Neuronal stem cell (in vitro differentiated cells): ENCODE data around the gene SEC61G.

Experiments
- DNase-seq: peaks from one replicate; pipeline ENCODE4 v3.0.0-alpha.2; 2013; ENCODE audit warnings: low spot score
- H2AFZ ChIP-seq: one replicate; pipeline ENCODE4 v1.6.1; 2013; ENCODE audit warnings: mild to moderate bottlenecking, low read length, inconsistent platforms
- H2AK5ac ChIP-seq: 2 replicates; pipeline ENCODE4 v1.6.1; 2013; ENCODE audit warnings: low read depth, mild to moderate bottlenecking, inconsistent platforms, low read length, moderate library complexity, mixed read lengths
- H2BK120ac ChIP-seq: 2 replicates; pipeline ENCODE4 v1.6.1; 2013; ENCODE audit warnings: low read depth, mild to moderate bottlenecking, inconsistent platforms, low read length, moderate library complexity, mixed read lengths
- H2BK12ac ChIP-seq: one replicate; pipeline ENCODE4 v1.6.1; 2013; ENCODE audit warnings: low read length, inconsistent platforms
- H2BK15ac ChIP-seq: 2 replicates; pipeline ENCODE4 v1.6.1; 2013; ENCODE audit warnings: mild to moderate bottlenecking, low read length, inconsistent platforms, mixed read lengths
- H2BK5ac ChIP-seq: one replicate; pipeline ENCODE4 v1.6.1; 2013; ENCODE audit warnings: inconsistent platforms, mild to moderate bottlenecking, low read length, moderate library complexity
- H3K14ac ChIP-seq: one replicate; pipeline ENCODE4 v1.6.1; 2013; ENCODE audit warnings: low read length, inconsistent platforms
- H3K18ac ChIP-seq: 2 replicates; pipeline ENCODE4 v1.6.1; 2013; ENCODE audit warnings: low read length, inconsistent platforms
- H3K23ac ChIP-seq: 2 replicates; pipeline ENCODE4 v1.6.1; 2013; ENCODE audit warnings: low read depth, mild to moderate bottlenecking, mixed read lengths, low read length, inconsistent platforms; ENCODE audit not compliant: poor library complexity
- H3K27ac ChIP-seq: replicated peaks from 3 replicates; pipeline ENCODE4 v1.5.1; 2013; ENCODE audit warnings: low read length, inconsistent platforms
- H3K27me3 ChIP-seq, 3 experiments: 2 replicates each; pipeline ENCODE4 v1.6.1; 2013; ENCODE audit warnings: low read length in 3 of 3, mild to moderate bottlenecking in 2 of 3, inconsistent platforms in 1 of 3, low read depth in 1 of 3, mixed read lengths in 1 of 3, moderate library complexity in 1 of 3; ENCODE audit not compliant: control insufficient read depth in 3 of 3, insufficient read depth in 3 of 3
- H3K36me3 ChIP-seq, 2 donors: replicated peaks in 1 of 2; 2 replicates each; pipeline ENCODE4 v1.6.1; 2013; ENCODE audit warnings: low read length in 2 of 2; ENCODE audit not compliant: control insufficient read depth in 2 of 2, insufficient read depth in 2 of 2
- H3K4ac ChIP-seq: 2 replicates; pipeline ENCODE4 v1.6.1; 2013; ENCODE audit warnings: inconsistent platforms, mild to moderate bottlenecking, low read length, moderate library complexity
- H3K4me1 ChIP-seq, 2 donors: 1 replicate in 1 of 2; 2 replicates in 1 of 2; pipeline ENCODE4 v1.6.1; 2013; ENCODE audit warnings: low read length in 2 of 2, low read depth in 1 of 2; ENCODE audit not compliant: control insufficient read depth in 2 of 2, insufficient read depth in 1 of 2
- H3K4me2 ChIP-seq: one replicate; pipeline ENCODE4 v1.6.1; 2013; ENCODE audit warnings: mild to moderate bottlenecking, low read length, inconsistent platforms; ENCODE audit not compliant: insufficient read depth, poor library complexity, severe bottlenecking
- H3K4me3 ChIP-seq, 2 donors: 2 replicates each; pipeline ENCODE4 v1.5.1; 2013; ENCODE audit warnings: low read length in 2 of 2, mild to moderate bottlenecking in 2 of 2, inconsistent platforms in 1 of 2, moderate library complexity in 1 of 2
- H3K79me1 ChIP-seq: one replicate; pipeline ENCODE4 v1.6.1; 2013; ENCODE audit warnings: low read depth, mild to moderate bottlenecking, inconsistent platforms, low read length, moderate library complexity
- H3K9ac ChIP-seq: one replicate; pipeline ENCODE4 v1.6.1; 2013; ENCODE audit warnings: mild to moderate bottlenecking, low read depth, low read length, inconsistent platforms; ENCODE audit not compliant: poor library complexity
- H3K9me3 ChIP-seq, 2 donors: replicated peaks in 1 of 2; 2 replicates each; pipeline versions ENCODE3 to v1.6.1; 2013; ENCODE audit warnings: low read length in 2 of 2, mild to moderate bottlenecking in 2 of 2, inconsistent platforms in 1 of 2, low read depth in 1 of 2, mixed read lengths in 1 of 2, moderate library complexity in 1 of 2; ENCODE audit not compliant: control insufficient read depth in 2 of 2, insufficient read depth in 1 of 2
- H4K8ac ChIP-seq: one replicate; pipeline ENCODE4 v1.6.1; 2013; ENCODE audit warnings: low read depth, mild to moderate bottlenecking, inconsistent platforms, low read length, moderate library complexity
- H4K91ac ChIP-seq: one replicate; pipeline ENCODE4 v1.6.1; 2013; ENCODE audit warnings: low read length, low read depth, mild to moderate bottlenecking, inconsistent platforms; ENCODE audit not compliant: poor library complexity
- WGBS, 2 donors: extraction: QIAGEN DNeasy Blood & Tissue Kit; methylation state at CpG; one replicate each; pipeline ENCODE4 v1.1.7; 2013; ENCODE audit warnings: missing lambda C conversion rate in 2 of 2, mixed read lengths in 1 of 2; ENCODE audit not compliant: insufficient read length in 2 of 2, insufficient replicate concordance in 1 of 2; ENCODE audit errors: extremely low coverage in 2 of 2; 5-methylcytosine and 5-hydroxymethylcytosine counted together

SEC61G gene

DNA sequence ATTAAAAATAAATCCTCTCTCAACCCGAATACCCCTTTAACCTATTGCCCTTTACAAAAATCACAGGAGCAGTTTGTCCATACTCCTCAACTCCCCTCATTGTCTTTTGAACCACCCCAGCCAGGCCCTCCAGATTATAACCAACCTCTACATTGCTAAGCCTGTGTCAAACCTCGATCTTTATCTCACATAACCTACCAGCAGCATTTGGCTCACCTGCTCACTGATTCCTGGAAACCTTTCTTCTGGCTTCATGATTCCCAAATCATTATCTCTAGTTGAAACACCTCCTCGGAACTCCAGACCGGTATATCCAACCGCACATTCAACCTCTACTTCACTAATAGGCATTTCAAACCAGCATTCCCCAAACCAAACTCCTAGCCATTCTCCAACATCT is 11.8 kb downstream of the SEC61G start:
- H4K8ac ChIP-seq = no peak overlapping the region
- no peak overlapping the region for H2BK120ac ChIP-seq
- no peak overlapping the region for H2BK12ac ChIP-seq
- no peak overlapping the region for H3K4me3 ChIP-seq
- H3K27me3 ChIP-seq = no peaks in the 10 kb centered on the region
- no peak overlapping the region for H3K14ac ChIP-seq
- H3K9ac ChIP-seq = no peak overlapping the region
- no peak overlapping the region for H2AK5ac ChIP-seq
- H3K79me1 ChIP-seq = peaks cover 2% of the 10 kb centered on the region
- H3K23ac ChIP-seq = no peak overlapping the region
- H3K4me1 ChIP-seq = no peaks in the 10 kb centered on the region
- no peak overlapping the region for H3K4ac ChIP-seq
- no peak overlapping the region for H3K18ac ChIP-seq
- no peak overlapping the region for H3K27ac ChIP-seq
- H2BK15ac ChIP-seq = no peak overlapping the region
- no peak overlapping the region for H3K4me2 ChIP-seq
- no peak overlapping the region for H2AFZ ChIP-seq
- no peak overlapping the region for H2BK5ac ChIP-seq
- H3K9me3 ChIP-seq = no peaks in the 10 kb centered on the region
- DNase-seq = no peak
- peaks cover 13 to 48% of the 10 kb centered on the region in 2 donors for H3K36me3 ChIP-seq
- no peak overlapping the region for H4K91ac ChIP-seq
- 100% methylated on average over 1 of the region's 5 CpGs; no CpG with 5 or more reads in 1 of the 2 donors for WGBS, 2 donors

DNA sequence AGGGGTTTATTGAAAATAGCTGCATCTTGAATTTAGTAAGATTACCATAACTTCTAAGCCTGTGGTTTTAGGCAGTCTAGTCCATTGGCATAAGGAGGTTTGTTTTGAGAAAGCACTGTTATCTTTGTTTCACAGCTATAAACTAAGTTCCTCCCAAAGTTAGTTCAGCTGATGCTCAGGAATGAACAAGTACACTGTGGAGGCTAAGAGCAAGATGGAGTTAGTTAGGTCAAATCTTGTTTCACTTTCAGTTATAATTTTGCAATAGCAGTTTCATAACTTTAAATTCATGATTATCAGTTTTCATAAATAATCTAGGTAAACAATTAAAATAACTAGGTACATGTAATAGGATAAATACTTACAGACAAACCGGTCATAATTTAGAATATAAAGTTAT is 15.4 kb downstream of the SEC61G start:
- Histone ChIP-seq H4K91ac (no peak overlapping the region), H3K4me1 (no peaks in the 10 kb centered on the region), H4K8ac (no peak overlapping the region), H3K36me3 (peaks cover 5 to 12% of the 10 kb centered on the region in 2 donors), H3K18ac (no peak overlapping the region), H2BK12ac (no peak overlapping the region), H3K4me2 (no peak overlapping the region), H3K4ac (no peak overlapping the region), H2AFZ (no peak overlapping the region), H3K23ac (no peak overlapping the region), H3K79me1 (peaks cover 2% of the 10 kb centered on the region), H3K27me3 (no peaks in the 10 kb centered on the region), H3K27ac (no peak overlapping the region), H3K9ac (no peak overlapping the region), H2BK5ac (no peak overlapping the region), H2BK15ac (no peak overlapping the region), H3K9me3 (no peaks in the 10 kb centered on the region), H3K14ac (no peak overlapping the region), H2BK120ac (no peak overlapping the region), H2AK5ac (no peak overlapping the region), H3K4me3 (no peak overlapping the region)
- WGBS, 2 donors = no CpG with 5 or more reads among the region's 1 CpG
- no peak for DNase-seq

DNA sequence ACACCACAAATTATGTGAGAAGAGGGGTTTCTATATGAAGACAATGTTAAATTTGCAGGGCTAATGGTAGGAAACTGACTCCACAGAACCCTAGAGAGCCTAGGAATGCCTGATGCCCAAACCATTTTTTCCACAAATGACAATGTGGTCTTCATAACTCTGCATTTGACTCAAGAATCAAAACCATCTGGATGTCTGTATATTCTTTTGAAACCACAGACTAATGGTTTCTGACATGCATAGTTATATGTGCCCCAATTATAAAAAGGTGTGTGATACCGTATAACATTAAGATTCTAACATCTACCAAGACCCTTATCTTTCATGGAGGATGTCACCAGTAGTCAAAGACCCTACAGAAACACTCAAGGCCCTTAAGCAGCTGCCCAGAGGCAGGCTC is 20.3 kb downstream of the SEC61G start:
- Histone ChIP-seq H2AFZ (no peak overlapping the region), H3K27me3 (no peaks in the 10 kb centered on the region), H3K14ac (no peak overlapping the region), H2BK5ac (no peak overlapping the region), H2BK15ac (no peak overlapping the region), H3K23ac (no peak overlapping the region), H3K4me2 (no peak overlapping the region), H3K79me1 (no peaks in the 10 kb centered on the region), H3K9ac (no peak overlapping the region), H2AK5ac (no peak overlapping the region), H2BK120ac (no peak overlapping the region), H3K4me1 (no peaks in the 10 kb centered on the region), H4K91ac (no peak overlapping the region), H2BK12ac (no peak overlapping the region), H3K4me3 (no peak overlapping the region), H3K4ac (no peak overlapping the region), H3K27ac (no peak overlapping the region), H3K9me3 (no peaks in the 10 kb centered on the region), H3K18ac (no peak overlapping the region), H4K8ac (no peak overlapping the region), H3K36me3 (no peaks in the 10 kb centered on the region)
- WGBS, 2 donors = no CpG with 5 or more reads among the region's 1 CpG
- no peak for DNase-seq

DNA sequence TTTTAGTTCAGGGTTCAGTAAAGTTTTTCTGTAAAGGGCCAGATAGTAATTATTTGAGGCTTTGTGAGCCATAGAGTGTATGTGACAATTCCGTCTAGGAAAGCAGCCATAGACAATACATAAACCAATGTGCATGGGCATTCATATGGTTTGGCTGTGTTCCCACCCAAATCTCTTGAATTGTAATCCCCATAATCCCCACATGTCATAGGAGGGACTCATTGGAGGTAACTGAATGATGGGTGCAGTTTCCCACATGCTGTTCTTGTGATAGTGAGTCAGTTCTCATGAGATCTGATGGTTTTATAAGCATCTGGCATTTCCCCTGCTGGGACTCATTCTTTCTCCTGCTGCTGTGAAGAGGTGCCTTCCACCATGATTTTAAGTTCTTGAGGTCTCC is 29.9 kb downstream of the SEC61G start:
- no CpG with 5 or more reads among the region's 1 CpG for WGBS, 2 donors
- no peak overlapping the region for H3K4me3 ChIP-seq
- H3K9me3 ChIP-seq = no peaks in the 10 kb centered on the region

More for the DNA sequence above, 29.9 kb downstream of the SEC61G start:
- no peak overlapping the region for H2BK5ac ChIP-seq
- H3K4me1 ChIP-seq = peaks cover 0 to 4% of the 10 kb centered on the region in 2 donors
- no peaks in the 10 kb centered on the region for H3K27me3 ChIP-seq
- H2AK5ac ChIP-seq = no peak overlapping the region
- no peak overlapping the region for H2BK12ac ChIP-seq
- DNase-seq = no peak
- no peak overlapping the region for H4K8ac ChIP-seq
- H3K9ac ChIP-seq = no peak overlapping the region
- no peak overlapping the region for H3K27ac ChIP-seq
- H2BK15ac ChIP-seq = no peak overlapping the region
- H3K23ac ChIP-seq = no peak overlapping the region
- H3K18ac ChIP-seq = no peak overlapping the region
- H3K79me1 ChIP-seq = no peaks in the 10 kb centered on the region
- no peaks in the 10 kb centered on the region for H3K36me3 ChIP-seq
- no peak overlapping the region for H2BK120ac ChIP-seq
- no peak overlapping the region for H4K91ac ChIP-seq
- H3K4ac ChIP-seq = no peak overlapping the region
- H3K14ac ChIP-seq = no peak overlapping the region
- H2AFZ ChIP-seq = no peak overlapping the region
- H3K4me2 ChIP-seq = no peak overlapping the region
